Measurements from ENCODE around the gene CCT4. TPM values are rescaled to one million over a fixed set of nuclear protein-coding genes. Genes with fewer than 3 reads are reported as not detected.

CCT4 gene
- total RNA-seq: 10 to 100 TPM; 33.3 to 67.5 TPM

DNA sequence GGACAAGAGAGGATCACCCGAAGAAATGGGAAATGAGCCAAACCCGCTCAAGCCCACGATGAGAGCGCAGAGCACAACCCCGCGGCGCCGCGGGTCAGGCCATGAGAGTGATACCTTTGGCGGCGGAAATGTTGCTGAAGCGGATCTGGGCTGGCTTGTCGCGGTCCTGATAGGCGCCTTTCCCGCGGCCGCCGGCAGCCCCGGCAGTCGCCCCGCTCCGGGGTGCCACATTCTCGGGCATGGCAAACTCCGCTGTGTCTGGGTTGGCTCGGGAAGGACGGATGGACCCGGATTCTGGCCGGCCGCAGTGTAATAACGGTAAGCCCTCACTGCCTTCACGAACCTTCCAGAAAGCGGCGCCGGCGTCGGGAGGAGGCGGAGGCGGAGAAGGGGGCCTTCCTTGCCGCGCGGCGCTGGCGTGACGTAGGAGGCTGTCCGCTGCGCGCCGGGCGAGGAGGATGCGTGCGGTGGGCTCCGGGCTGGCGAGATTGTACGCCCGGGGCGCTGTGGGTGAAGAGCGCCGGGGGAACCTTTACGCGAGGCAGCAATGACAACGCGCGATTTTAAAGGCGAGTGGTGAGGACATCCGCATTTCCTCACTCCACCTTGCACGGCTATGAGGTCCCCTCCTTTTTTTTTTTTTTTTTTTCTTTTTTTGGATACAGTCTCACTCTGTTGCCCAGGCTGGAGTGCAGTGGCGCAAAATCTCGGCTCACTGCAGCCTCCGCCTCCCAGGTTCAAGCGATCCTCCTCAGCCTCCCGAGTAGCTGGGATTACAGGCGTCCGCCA is at the start of gene CCT4:
Gene CCT4, minus strand, starts transcription at position 390 of the 789 bp plus-strand sequence. Its CDS starts 149 bp downstream, at position 241.
- ATAC-seq (peak; percentile 96), DNase-seq (peak; percentile 88 to 91 (median 89))
- Histone ChIP-seq H3K36me3 (replicated peaks in 1 of 2; ENCODE audit: insufficient read depth in 1 of 2, low read depth in 2 of 2) (peaks cover 0 to 8% of the 10 kb centered on the region in 2 donors), H3K27ac (peak within 1 kb of the TSS; percentile 86 to 97 (median 96)), H3K4me1 (peaks cover 26% of the 10 kb centered on the region), H3K4me3 (peak within 1 kb of the TSS; percentile 47 to 89), H3K27me3 (no peaks in the 10 kb centered on the region), H3K9me3 (no peaks in the 10 kb centered on the region)
- 0 to 1% methylated on average over 52 to 74 of the region's 74 CpGs for WGBS, 2 donors
- TF ChIP-seq CTCF (IDR thresholded peaks at IDR 0.05) (peak in 2 of 7 experiments; percentile 16 to 19), POLR2A (IDR thresholded peaks at IDR 0.05) (peak; percentile 41 to 91 (median 86))
- intact Hi-C loops (cut with DNase I): no loop called here

DNA sequence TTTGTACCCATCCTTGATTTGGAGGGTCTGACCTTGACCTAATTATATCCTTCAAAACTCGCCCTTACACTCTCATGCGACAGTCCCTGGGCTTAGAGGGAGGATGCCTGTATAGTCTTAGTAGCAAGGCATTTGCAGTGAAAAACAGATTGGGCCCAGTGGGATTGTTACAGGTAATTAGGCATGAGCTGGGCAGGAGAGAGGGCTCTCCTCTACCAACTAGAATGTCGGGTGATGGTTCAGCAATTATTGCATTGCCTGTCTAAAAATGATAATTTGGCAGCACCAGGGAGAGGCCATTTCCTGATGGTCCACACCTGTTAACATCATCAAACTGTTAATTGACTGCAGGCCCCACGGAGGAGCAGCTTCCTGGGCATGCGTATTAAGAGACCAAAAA is 49.4 kb upstream of the CCT4 start:
- Histone ChIP-seq H3K36me3 (replicated peaks in 1 of 2; ENCODE audit: insufficient read depth in 1 of 2, low read depth in 2 of 2) (no peaks in the 10 kb centered on the region), H3K27me3 (no peaks in the 10 kb centered on the region), H3K27ac (no peak overlapping the region), H3K4me1 (peaks cover 6% of the 10 kb centered on the region), H3K9me3 (no peaks in the 10 kb centered on the region), H3K4me3 (no peak overlapping the region)
- no peak for DNase-seq
- intact Hi-C loops (cut with DNase I): no loop called here
- TF ChIP-seq CTCF (IDR thresholded peaks at IDR 0.05) (no peak), POLR2A (IDR thresholded peaks at IDR 0.05) (no peak)
- no peak for ATAC-seq
- 76 to 79% methylated on average over 5 of the region's 5 CpGs for WGBS, 2 donors

DNA sequence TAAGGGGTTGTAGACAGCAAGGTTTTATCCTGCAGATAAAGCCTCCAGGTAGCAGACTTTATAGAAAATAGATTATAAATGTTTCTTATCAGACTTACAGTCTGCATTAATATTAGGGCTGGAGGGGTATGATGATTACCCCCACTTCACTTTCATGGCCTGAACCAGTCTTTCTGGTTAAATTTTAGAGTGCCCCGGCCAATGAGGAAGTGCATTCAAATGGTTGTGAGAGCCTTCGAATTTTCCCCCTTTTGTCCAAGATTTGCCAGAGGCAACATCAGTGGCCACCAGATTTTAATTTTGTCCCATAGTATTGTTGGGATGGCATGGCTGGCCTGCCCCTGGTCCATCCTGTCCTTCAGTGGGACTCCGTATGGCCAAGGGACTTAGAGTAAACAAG is 48.6 kb upstream of the CCT4 start:
- no peak overlapping the region for H3K27ac ChIP-seq
- no peaks in the 10 kb centered on the region for H3K27me3 ChIP-seq
- ATAC-seq: no peak
- intact Hi-C loops (cut with DNase I): no loop called here
- DNase-seq: no peak
- TF ChIP-seq CTCF (IDR thresholded peaks at IDR 0.05) (no peak), POLR2A (IDR thresholded peaks at IDR 0.05) (no peak)
- no peak overlapping the region for H3K4me3 ChIP-seq
- peaks cover 6% of the 10 kb centered on the region for H3K4me1 ChIP-seq
- no peaks in the 10 kb centered on the region for H3K9me3 ChIP-seq
- H3K36me3 ChIP-seq (replicated peaks in 1 of 2; ENCODE audit: insufficient read depth in 1 of 2, low read depth in 2 of 2): no peaks in the 10 kb centered on the region
- 51 to 69% methylated on average over 3 of the region's 3 CpGs for WGBS, 2 donors

- Histone ChIP-seq H3K4me3 (no peak overlapping the region), H3K4me1 (peaks cover 7% of the 10 kb centered on the region), H3K27ac (no peak overlapping the region), H3K27me3 (no peaks in the 10 kb centered on the region), H3K9me3 (no peaks in the 10 kb centered on the region), H3K36me3 (replicated peaks in 1 of 2; ENCODE audit: insufficient read depth in 1 of 2, low read depth in 2 of 2) (no peaks in the 10 kb centered on the region)
- no peak for TF ChIP-seq CTCF (IDR thresholded peaks at IDR 0.05)
- TF ChIP-seq POLR2A (IDR thresholded peaks at IDR 0.05): no peak
- no peak for DNase-seq
- ATAC-seq: no peak
- WGBS, 2 donors: 55 to 74% methylated on average over 5 of the region's 5 CpGs
- intact Hi-C loops (cut with DNase I): no loop called here
These were observed 40.5 kb upstream of the CCT4 start for GRCh38 chr2:61928826-61929461.
